Measurements from ENCODE around the gene CBR3. TPM values are rescaled to one million over a fixed set of nuclear protein-coding genes. Genes with fewer than 3 reads are reported as not detected.
A peak's percentile ranks its signal among the peaks of the same experiment; 100 is the strongest.

CBR3 gene
- total RNA-seq, 6 donors from 2014 or later: 3.8 to 8.4 (median 6.2) TPM

DNA sequence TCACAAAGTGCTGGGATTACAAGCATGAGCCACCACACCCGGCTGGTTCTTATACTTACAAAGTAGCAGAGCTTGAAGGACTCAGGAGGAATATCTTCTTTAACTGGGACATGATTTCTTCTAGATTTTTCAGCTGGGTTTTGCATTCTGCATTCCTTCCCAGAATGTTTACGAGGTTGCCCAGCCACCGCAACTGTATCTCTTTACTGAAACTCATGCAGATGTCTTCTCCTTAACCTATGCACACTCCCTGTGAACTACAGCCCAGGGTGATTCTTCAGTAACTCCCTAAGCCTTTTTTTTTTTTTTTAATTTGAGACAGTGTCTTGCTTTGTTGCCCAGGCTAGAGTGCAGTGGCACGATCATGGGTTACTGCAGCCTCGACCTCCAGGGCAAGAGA is 13.0 kb downstream of the CBR3 start:
- DNase-seq (no peak), ATAC-seq (ENCODE audit: low FRiP score in 2 of 2) (no peak)
- TF ChIP-seq EP300 (IDR thresholded peaks at IDR 0.05) (no peak), POLR2A (IDR thresholded peaks at IDR 0.05) (no peak), POLR2AphosphoS5 (IDR thresholded peaks at IDR 0.05) (no peak)
- TF ChIP-seq, protein P1, sequence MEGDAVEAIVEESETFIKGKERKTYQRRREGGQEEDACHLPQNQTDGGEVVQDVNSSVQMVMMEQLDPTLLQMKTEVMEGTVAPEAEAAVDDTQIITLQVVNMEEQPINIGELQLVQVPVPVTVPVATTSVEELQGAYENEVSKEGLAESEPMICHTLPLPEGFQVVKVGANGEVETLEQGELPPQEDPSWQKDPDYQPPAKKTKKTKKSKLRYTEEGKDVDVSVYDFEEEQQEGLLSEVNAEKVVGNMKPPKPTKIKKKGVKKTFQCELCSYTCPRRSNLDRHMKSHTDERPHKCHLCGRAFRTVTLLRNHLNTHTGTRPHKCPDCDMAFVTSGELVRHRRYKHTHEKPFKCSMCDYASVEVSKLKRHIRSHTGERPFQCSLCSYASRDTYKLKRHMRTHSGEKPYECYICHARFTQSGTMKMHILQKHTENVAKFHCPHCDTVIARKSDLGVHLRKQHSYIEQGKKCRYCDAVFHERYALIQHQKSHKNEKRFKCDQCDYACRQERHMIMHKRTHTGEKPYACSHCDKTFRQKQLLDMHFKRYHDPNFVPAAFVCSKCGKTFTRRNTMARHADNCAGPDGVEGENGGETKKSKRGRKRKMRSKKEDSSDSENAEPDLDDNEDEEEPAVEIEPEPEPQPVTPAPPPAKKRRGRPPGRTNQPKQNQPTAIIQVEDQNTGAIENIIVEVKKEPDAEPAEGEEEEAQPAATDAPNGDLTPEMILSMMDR (IDR thresholded peaks at IDR 0.05): no peak
- peaks cover 13 to 19% (median 14%) of the 10 kb centered on the region in 4 donors for H3K4me1 ChIP-seq
- no peak overlapping the region for H3K27ac ChIP-seq
- H3K9me3 ChIP-seq: no peaks in the 10 kb centered on the region
- no peak overlapping the region for H3K4me3 ChIP-seq
- 95 to 98% methylated on average over 5 of the region's 5 CpGs for WGBS, 2 donors
- peaks cover 0 to 5% (median 2%) of the 10 kb centered on the region in 4 donors for H3K36me3 ChIP-seq
- H3K27me3 ChIP-seq: no peaks in the 10 kb centered on the region

DNA sequence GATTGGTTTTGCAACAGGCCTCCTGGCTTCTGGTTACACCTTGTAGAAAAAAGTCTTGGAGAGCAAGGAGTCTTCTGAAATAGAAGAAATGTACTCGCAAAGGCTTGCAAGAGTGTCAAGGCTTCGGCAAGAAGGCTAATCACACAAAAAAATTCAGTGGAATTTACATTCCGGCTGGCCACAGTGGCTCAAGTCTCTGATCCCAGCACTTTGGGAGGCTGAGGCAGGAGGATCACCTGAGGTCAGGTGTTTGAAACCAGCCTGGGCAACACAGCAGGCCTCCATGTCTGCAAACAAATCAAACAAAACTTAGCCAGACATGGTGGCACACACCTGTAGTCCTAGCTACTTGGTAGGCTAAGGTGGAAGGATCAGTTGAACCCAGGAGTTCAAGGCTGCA is 14.0 kb downstream of the CBR3 start:
- Histone ChIP-seq H3K4me1 (peaks cover 13 to 19% (median 14%) of the 10 kb centered on the region in 4 donors), H3K27me3 (no peaks in the 10 kb centered on the region), H3K27ac (no peak overlapping the region), H3K36me3 (peaks cover 0 to 5% (median 2%) of the 10 kb centered on the region in 4 donors), H3K4me3 (no peak overlapping the region), H3K9me3 (no peaks in the 10 kb centered on the region)
- TF ChIP-seq POLR2AphosphoS5 (IDR thresholded peaks at IDR 0.05) (no peak), POLR2A (IDR thresholded peaks at IDR 0.05) (no peak), EP300 (IDR thresholded peaks at IDR 0.05) (no peak)
- TF ChIP-seq, protein P1 (IDR thresholded peaks at IDR 0.05): no peak
- DNase-seq (no peak), ATAC-seq (ENCODE audit: low FRiP score in 2 of 2) (no peak)
- 86 to 96% methylated on average over 3 of the region's 3 CpGs for WGBS, 2 donors

DNA sequence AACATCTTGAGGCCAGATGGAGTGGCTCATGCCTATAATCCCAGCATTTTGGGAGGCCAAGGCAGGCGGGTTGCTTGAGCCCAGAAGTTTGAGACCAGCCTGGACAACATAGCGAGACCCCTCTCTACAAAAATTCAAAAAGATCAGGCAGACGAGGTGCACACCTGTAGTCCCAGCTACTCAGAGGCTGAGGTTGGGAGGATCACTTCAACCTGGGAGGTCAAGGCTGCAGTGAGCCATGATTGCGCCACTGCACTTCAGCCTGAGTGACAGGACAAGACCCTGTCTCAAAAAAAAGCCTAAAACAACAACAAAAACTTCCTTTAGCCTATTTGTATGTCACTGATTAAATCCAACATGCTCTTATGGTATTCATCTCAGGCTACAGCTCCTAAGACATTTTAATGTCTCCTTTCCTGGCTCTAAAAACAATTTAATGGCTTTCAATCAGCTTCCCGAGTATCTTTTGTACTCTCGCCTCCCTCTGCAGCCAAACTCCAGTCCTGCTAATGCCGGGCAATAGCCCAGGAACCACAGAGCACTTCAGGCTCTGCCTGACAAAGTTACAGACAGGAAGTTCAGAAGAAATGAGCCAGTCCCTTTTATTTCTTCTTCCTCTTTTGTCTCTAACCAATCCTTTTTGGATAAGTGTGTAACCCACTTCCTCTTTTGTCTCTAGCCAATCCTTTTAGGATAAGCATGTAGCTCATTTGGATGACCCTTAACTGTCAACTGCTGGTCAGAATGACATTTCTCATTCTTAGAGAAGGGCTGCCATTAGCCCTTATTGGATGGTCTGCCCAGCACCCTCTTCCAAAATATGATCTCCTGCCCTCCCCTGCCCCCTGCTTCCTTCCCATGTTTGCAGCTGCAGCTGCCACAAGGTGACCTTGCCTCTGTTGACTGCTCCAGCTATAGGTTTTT is 15.2 kb downstream of the CBR3 start:
- Histone ChIP-seq H3K27ac (peak overlapping the region; percentile 41 to 79 (median 74)), H3K9me3 (no peaks in the 10 kb centered on the region), H3K4me1 (peaks cover 13 to 20% (median 15%) of the 10 kb centered on the region in 4 donors), H3K27me3 (no peaks in the 10 kb centered on the region), H3K4me3 (peak overlapping the region in 1 of 4 donors; percentile 7), H3K36me3 (peaks cover 0 to 5% (median 2%) of the 10 kb centered on the region in 4 donors)
- TF ChIP-seq, protein P1 (IDR thresholded peaks at IDR 0.05): no peak
- TF ChIP-seq EP300 (IDR thresholded peaks at IDR 0.05) (no peak), POLR2A (IDR thresholded peaks at IDR 0.05) (peak in 1 of 4 donors; percentile 13), POLR2AphosphoS5 (IDR thresholded peaks at IDR 0.05) (peak in 1 of 2 donors; percentile 25)
- DNase-seq (peak in 1 of 2 donors; percentile 83), ATAC-seq (ENCODE audit: low FRiP score in 2 of 2) (peak; percentile 87 to 93)
- WGBS, 2 donors: 38 to 45% methylated on average over 6 to 7 of the region's 7 CpGs

DNA sequence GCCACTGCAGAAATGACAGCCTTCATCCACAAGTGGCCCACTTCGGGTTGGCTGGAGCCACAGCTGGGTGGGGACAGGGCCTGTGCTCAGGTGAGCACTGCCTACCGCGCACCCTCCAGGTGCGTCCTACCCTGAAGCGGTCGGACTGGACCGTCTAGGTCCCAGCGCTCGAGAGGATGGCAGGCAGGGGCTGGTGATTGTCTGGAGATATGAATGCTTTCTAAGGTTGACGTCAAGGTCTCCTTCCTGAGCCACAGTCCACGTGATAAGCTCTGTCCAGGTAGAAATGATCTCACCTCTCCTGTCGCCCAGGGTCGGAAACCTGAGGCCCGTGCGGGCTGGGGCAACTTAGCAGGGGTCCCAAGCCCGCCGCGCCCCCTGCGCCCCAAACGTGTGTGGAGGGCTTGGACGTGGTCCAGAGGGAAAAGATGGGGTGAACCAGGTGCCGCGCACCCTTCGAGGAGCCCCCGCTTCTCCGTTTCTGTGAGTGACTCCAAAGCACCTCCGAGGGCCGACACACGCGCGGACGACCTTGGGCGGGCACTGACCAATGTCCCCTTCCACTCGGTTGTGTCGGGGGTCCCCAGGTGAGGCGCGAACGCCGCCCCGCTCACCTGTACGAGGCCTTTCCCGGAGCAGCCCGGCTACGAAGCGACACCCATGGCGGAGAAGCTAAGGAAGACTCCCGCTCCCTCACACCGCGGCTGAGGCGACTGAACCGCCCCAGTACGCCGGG is 20.9 kb downstream of the CBR3 start:
- TF ChIP-seq EP300 (IDR thresholded peaks at IDR 0.05) (peak in 1 of 4 donors; percentile 30), POLR2AphosphoS5 (IDR thresholded peaks at IDR 0.05) (peak; percentile 77 to 95), POLR2A (IDR thresholded peaks at IDR 0.05) (peak in 3 of 4 donors; percentile 84 to 96 (median 90))
- TF ChIP-seq, protein P1 (IDR thresholded peaks at IDR 0.05): no peak
- Histone ChIP-seq H3K4me1 (peaks cover 11 to 25% (median 13%) of the 10 kb centered on the region in 4 donors), H3K27ac (peak overlapping the region; percentile 87 to 96 (median 88)), H3K27me3 (no peaks in the 10 kb centered on the region), H3K36me3 (no peaks in the 10 kb centered on the region), H3K4me3 (peak overlapping the region; percentile 61 to 90 (median 80)), H3K9me3 (no peaks in the 10 kb centered on the region)
- 7 to 47% methylated on average over 5 to 48 of the region's 53 CpGs for WGBS, 2 donors
- peak in 1 of 2 donors; percentile 86 for ATAC-seq (ENCODE audit: low FRiP score in 2 of 2)
- DNase-seq: peak in 1 of 2 donors; percentile 89
